ENCODE measurements around the gene PLEKHA6.

The PLEKHA6 gene

GRCh38 chr1:204400882-204401510 is 41.3 kb upstream of the PLEKHA6 start:
- H3K9me3 ChIP-seq (ENCODE audit: insufficient read depth, low read depth, low read length), result no peaks in the 10 kb centered on the region
- H3K36me3 ChIP-seq (ENCODE audit: insufficient read depth, low read depth, low read length), result peaks cover 43% of the 10 kb centered on the region
- no peaks in the 10 kb centered on the region for H3K27me3 ChIP-seq (ENCODE audit: insufficient read depth, low read length)
- no peaks in the 10 kb centered on the region for H3K4me1 ChIP-seq (ENCODE audit: insufficient read depth, low read length)
- H3K4me3 ChIP-seq (ENCODE audit: low read length), result no peak overlapping the region
- H3K9ac ChIP-seq (ENCODE audit: low read depth, low read length), result no peak overlapping the region
- H3K27ac ChIP-seq (ENCODE audit: low read length), result no peak overlapping the region

GRCh38 chr1:204398197-204399125 is 38.7 kb upstream of the PLEKHA6 start:
- Histone ChIP-seq H3K9ac (ENCODE audit: low read depth, low read length) (no peak overlapping the region), H3K27ac (ENCODE audit: low read length) (no peak overlapping the region), H3K4me1 (ENCODE audit: insufficient read depth, low read length) (no peaks in the 10 kb centered on the region), H3K36me3 (ENCODE audit: insufficient read depth, low read depth, low read length) (peaks cover 18% of the 10 kb centered on the region), H3K9me3 (ENCODE audit: insufficient read depth, low read depth, low read length) (no peaks in the 10 kb centered on the region), H3K27me3 (ENCODE audit: insufficient read depth, low read length) (no peaks in the 10 kb centered on the region), H3K4me3 (ENCODE audit: low read length) (no peak overlapping the region)

DNA sequence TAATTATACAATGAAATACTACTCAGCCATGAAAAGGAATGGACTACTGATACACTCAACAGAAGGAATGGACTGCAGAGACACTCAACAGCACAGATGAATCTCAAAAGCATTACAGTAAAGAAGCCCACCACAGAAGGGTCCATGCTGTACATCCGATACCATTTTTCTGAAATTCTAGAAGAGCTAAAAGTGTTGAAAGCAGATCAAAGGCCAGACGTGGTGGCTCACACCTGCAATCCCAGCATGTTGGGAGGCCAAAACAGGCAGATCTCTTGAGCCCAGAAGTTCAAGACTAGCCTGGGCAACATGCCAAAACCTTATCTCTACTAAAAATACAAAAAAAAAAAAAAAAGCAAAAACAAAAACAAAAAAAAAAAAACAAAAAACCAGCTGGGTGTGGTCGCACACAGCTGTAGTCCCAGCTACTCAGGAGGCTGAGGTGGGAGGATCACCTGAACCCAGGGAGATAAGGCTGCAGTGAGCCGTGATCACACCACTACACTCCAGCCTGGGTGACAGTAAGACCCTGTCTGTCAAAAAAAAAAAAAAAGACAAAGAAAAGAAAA is 36.4 kb upstream of the PLEKHA6 start:
- Histone ChIP-seq H3K27ac (ENCODE audit: low read length) (no peak overlapping the region), H3K4me1 (ENCODE audit: insufficient read depth, low read length) (no peaks in the 10 kb centered on the region), H3K4me3 (ENCODE audit: low read length) (no peak overlapping the region), H3K9me3 (ENCODE audit: insufficient read depth, low read depth, low read length) (no peaks in the 10 kb centered on the region), H3K27me3 (ENCODE audit: insufficient read depth, low read length) (no peaks in the 10 kb centered on the region), H3K9ac (ENCODE audit: low read depth, low read length) (no peak overlapping the region), H3K36me3 (ENCODE audit: insufficient read depth, low read depth, low read length) (peaks cover 4% of the 10 kb centered on the region; the same call in 1 of the 2 replicates)

DNA sequence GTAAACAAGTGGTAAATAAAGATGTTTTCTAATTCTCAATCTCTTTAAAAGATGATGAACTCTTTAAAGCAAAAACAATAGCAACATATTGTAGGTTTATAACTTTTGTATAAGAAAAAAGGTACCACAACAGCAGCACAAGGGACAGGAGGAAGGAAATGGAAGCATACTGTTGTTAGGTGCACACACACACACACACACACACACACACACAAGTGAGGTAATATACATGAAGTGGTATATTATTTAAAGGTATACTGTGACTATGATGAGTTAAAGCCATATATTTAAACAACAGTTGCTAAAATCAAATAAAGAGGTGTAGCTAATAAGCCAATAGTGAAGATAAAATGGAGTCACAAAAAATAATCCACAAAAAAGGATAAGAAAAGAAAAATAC is 31.9 kb upstream of the PLEKHA6 start:
- peaks cover 4% of the 10 kb centered on the region; the same call in 1 of the 2 replicates for H3K27me3 ChIP-seq (ENCODE audit: insufficient read depth, low read length)
- no peaks in the 10 kb centered on the region for H3K4me1 ChIP-seq (ENCODE audit: insufficient read depth, low read length)
- H3K4me3 ChIP-seq (ENCODE audit: low read length), result no peak overlapping the region
- no peaks in the 10 kb centered on the region for H3K9me3 ChIP-seq (ENCODE audit: insufficient read depth, low read depth, low read length)
- no peaks in the 10 kb centered on the region for H3K36me3 ChIP-seq (ENCODE audit: insufficient read depth, low read depth, low read length)
- no peak overlapping the region for H3K27ac ChIP-seq (ENCODE audit: low read length)
- H3K9ac ChIP-seq (ENCODE audit: low read depth, low read length), result no peak overlapping the region

DNA sequence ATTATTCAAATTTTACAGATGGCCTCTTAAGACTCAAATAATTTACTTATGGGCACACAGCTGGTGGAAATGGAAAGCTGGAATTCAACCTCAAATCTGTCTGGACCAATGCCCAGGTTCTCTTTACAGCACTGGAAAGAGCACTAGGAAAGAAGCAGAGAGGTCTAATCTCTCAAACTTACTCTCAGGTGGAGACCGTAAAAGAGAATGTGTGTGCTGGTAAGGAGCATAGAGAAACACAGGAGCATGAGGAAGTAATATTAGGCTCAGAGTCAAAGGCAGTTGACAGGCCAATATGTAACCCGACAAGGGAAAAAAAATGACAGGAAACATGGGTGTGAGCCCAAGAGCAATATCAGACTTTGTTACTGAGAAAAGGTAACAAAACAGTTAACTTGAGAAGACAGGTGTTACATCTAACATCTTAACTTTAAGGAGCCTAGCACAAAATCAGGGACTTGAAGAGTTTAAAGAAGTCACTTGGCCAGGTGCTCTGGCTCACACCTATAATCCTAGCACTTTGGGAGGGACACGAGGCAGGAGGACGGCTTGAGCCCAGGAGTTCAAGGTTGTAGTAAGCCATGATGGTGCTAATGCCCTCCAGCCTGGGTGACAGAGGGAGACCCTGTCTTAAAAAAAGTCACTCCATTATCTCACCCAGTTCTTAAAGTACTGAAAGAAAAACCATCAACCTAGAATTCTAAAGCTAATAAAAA is 31.2 kb upstream of the PLEKHA6 start:
- no peaks in the 10 kb centered on the region for H3K9me3 ChIP-seq (ENCODE audit: insufficient read depth, low read depth, low read length)
- no peak overlapping the region for H3K4me3 ChIP-seq (ENCODE audit: low read length)
- H3K27me3 ChIP-seq (ENCODE audit: insufficient read depth, low read length), result peaks cover 4% of the 10 kb centered on the region; the same call in 1 of the 2 replicates
- no peaks in the 10 kb centered on the region for H3K4me1 ChIP-seq (ENCODE audit: insufficient read depth, low read length)
- H3K36me3 ChIP-seq (ENCODE audit: insufficient read depth, low read depth, low read length), result no peaks in the 10 kb centered on the region
- H3K27ac ChIP-seq (ENCODE audit: low read length), result no peak overlapping the region
- no peak overlapping the region for H3K9ac ChIP-seq (ENCODE audit: low read depth, low read length)

GRCh38 chr1:204385727-204386126 is 26.0 kb upstream of the PLEKHA6 start:
- Histone ChIP-seq H3K9ac (ENCODE audit: low read depth, low read length) (no peak overlapping the region), H3K4me3 (ENCODE audit: low read length) (no peak overlapping the region), H3K27me3 (ENCODE audit: insufficient read depth, low read length) (peaks cover 28% of the 10 kb centered on the region), H3K9me3 (ENCODE audit: insufficient read depth, low read depth, low read length) (no peaks in the 10 kb centered on the region), H3K27ac (ENCODE audit: low read length) (no peak overlapping the region), H3K4me1 (ENCODE audit: insufficient read depth, low read length) (no peaks in the 10 kb centered on the region), H3K36me3 (ENCODE audit: insufficient read depth, low read depth, low read length) (no peaks in the 10 kb centered on the region)

GRCh38 chr1:204384636-204385352 is 25.1 kb upstream of the PLEKHA6 start:
- H3K4me1 ChIP-seq (ENCODE audit: insufficient read depth, low read length), result no peaks in the 10 kb centered on the region
- H3K9ac ChIP-seq (ENCODE audit: low read depth, low read length), result no peak overlapping the region
- no peak overlapping the region for H3K4me3 ChIP-seq (ENCODE audit: low read length)
- no peaks in the 10 kb centered on the region for H3K9me3 ChIP-seq (ENCODE audit: insufficient read depth, low read depth, low read length)
- no peak overlapping the region for H3K27ac ChIP-seq (ENCODE audit: low read length)
- H3K27me3 ChIP-seq (ENCODE audit: insufficient read depth, low read length), result peaks cover 37% of the 10 kb centered on the region
- H3K36me3 ChIP-seq (ENCODE audit: insufficient read depth, low read depth, low read length), result no peaks in the 10 kb centered on the region

GRCh38 chr1:204383163-204383904 is 23.6 kb upstream of the PLEKHA6 start:
- Histone ChIP-seq H3K4me1 (ENCODE audit: insufficient read depth, low read length) (peaks cover 4% of the 10 kb centered on the region; the same call in 1 of the 2 replicates), H3K27me3 (ENCODE audit: insufficient read depth, low read length) (peaks cover 52% of the 10 kb centered on the region), H3K36me3 (ENCODE audit: insufficient read depth, low read depth, low read length) (no peaks in the 10 kb centered on the region), H3K27ac (ENCODE audit: low read length) (no peak overlapping the region), H3K9me3 (ENCODE audit: insufficient read depth, low read depth, low read length) (no peaks in the 10 kb centered on the region), H3K4me3 (ENCODE audit: low read length) (no peak overlapping the region), H3K9ac (ENCODE audit: low read depth, low read length) (no peak overlapping the region)

DNA sequence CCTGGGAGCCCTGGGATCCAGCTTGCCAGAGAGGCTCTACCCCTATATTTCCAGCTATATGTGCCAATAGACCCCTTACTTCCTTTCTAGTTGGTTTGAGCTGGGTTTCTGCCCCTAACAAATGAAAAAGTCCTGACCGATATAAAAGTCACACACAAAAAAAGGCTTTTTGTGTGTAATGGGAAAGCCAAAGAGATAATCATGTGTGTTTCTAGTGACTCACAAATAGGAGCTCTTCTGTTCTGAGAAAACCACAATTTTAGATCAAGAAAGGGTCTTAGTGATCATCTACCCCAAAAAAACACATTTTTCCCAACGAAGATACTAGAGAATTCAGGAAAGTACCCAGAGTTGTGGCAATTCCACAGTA is 23.0 kb upstream of the PLEKHA6 start:
- Histone ChIP-seq H3K27me3 (ENCODE audit: insufficient read depth, low read length) (peaks cover 58% of the 10 kb centered on the region), H3K9ac (ENCODE audit: low read depth, low read length) (no peak overlapping the region), H3K4me3 (ENCODE audit: low read length) (no peak overlapping the region), H3K36me3 (ENCODE audit: insufficient read depth, low read depth, low read length) (no peaks in the 10 kb centered on the region), H3K4me1 (ENCODE audit: insufficient read depth, low read length) (peaks cover 5% of the 10 kb centered on the region; the same call in 1 of the 2 replicates), H3K27ac (ENCODE audit: low read length) (no peak overlapping the region), H3K9me3 (ENCODE audit: insufficient read depth, low read depth, low read length) (no peaks in the 10 kb centered on the region)

- H3K9me3 ChIP-seq (ENCODE audit: insufficient read depth, low read depth, low read length), result no peaks in the 10 kb centered on the region
- H3K4me1 ChIP-seq (ENCODE audit: insufficient read depth, low read length), result peaks cover 5% of the 10 kb centered on the region; the same call in 1 of the 2 replicates
- peaks cover 76% of the 10 kb centered on the region for H3K27me3 ChIP-seq (ENCODE audit: insufficient read depth, low read length)
- H3K9ac ChIP-seq (ENCODE audit: low read depth, low read length), result no peak overlapping the region
- H3K36me3 ChIP-seq (ENCODE audit: insufficient read depth, low read depth, low read length), result no peaks in the 10 kb centered on the region
- no peak overlapping the region for H3K27ac ChIP-seq (ENCODE audit: low read length)
- H3K4me3 ChIP-seq (ENCODE audit: low read length), result no peak overlapping the region
These were observed 20.6 kb upstream of the PLEKHA6 start for GRCh38 chr1:204380293-204380831.
